ENCODE measurements around the gene TBC1D1.

Gene TBC1D1

GRCh38 chr4:38102957-38103588 is 212.2 kb downstream of the TBC1D1 start:
- H3K36me3 Mint-ChIP-seq, result peaks cover 64% of the 10 kb centered on the region
- no peak for DNase-seq
- no peak overlapping the region for H3K27ac Mint-ChIP-seq
- no peak overlapping the region for H3K4me3 Mint-ChIP-seq
- H3K4me1 Mint-ChIP-seq, result peaks cover 15% of the 10 kb centered on the region
- CTCF ChIA-PET, result no interaction called here
- H3K9me3 Mint-ChIP-seq, result no peaks in the 10 kb centered on the region
- H3K27me3 Mint-ChIP-seq, result no peaks in the 10 kb centered on the region

- peaks cover 12% of the 10 kb centered on the region for H3K4me1 Mint-ChIP-seq
- no peak for DNase-seq
- CTCF ChIA-PET, result no interaction called here
- H3K9me3 Mint-ChIP-seq, result no peaks in the 10 kb centered on the region
- H3K4me3 Mint-ChIP-seq, result no peak overlapping the region
- no peaks in the 10 kb centered on the region for H3K27me3 Mint-ChIP-seq
- peaks cover 65% of the 10 kb centered on the region for H3K36me3 Mint-ChIP-seq
- H3K27ac Mint-ChIP-seq, result no peak overlapping the region
Observed at GRCh38 chr4:38105475-38106220, 214.8 kb downstream of the TBC1D1 start.

GRCh38 chr4:38106311-38106710 is 215.4 kb downstream of the TBC1D1 start:
- Mint-ChIP-seq H3K27ac (no peak overlapping the region), H3K4me1 (peaks cover 12% of the 10 kb centered on the region), H3K36me3 (peaks cover 63% of the 10 kb centered on the region), H3K27me3 (no peaks in the 10 kb centered on the region), H3K9me3 (no peaks in the 10 kb centered on the region), H3K4me3 (no peak overlapping the region)
- DNase-seq, result no peak
- CTCF ChIA-PET, result no interaction called here

- Mint-ChIP-seq H3K9me3 (no peaks in the 10 kb centered on the region), H3K4me3 (no peak overlapping the region), H3K4me1 (peaks cover 12% of the 10 kb centered on the region), H3K36me3 (peaks cover 57% of the 10 kb centered on the region), H3K27me3 (no peaks in the 10 kb centered on the region), H3K27ac (no peak overlapping the region)
- DNase-seq, result no peak
- CTCF ChIA-PET, result no interaction called here
Observed at GRCh38 chr4:38106886-38107514, 216.1 kb downstream of the TBC1D1 start.

- peaks cover 54% of the 10 kb centered on the region for H3K36me3 Mint-ChIP-seq
- CTCF ChIA-PET, result no interaction called here
Observed at GRCh38 chr4:38107818-38108217, 216.9 kb downstream of the TBC1D1 start.

GRCh38 chr4:38109370-38109769 is 218.5 kb downstream of the TBC1D1 start:
- no peaks in the 10 kb centered on the region for H3K27me3 Mint-ChIP-seq
- H3K4me1 Mint-ChIP-seq, result peaks cover 12% of the 10 kb centered on the region
- no peak for DNase-seq
- CTCF ChIA-PET, result interaction anchor here (0.6 kb wide), 1 partner anchor 653 kb away, joined by 3 read pairs; no protein-coding TSS in a partner anchor
- no peak overlapping the region for H3K4me3 Mint-ChIP-seq
- H3K36me3 Mint-ChIP-seq, result peaks cover 40% of the 10 kb centered on the region
- no peaks in the 10 kb centered on the region for H3K9me3 Mint-ChIP-seq
- no peak overlapping the region for H3K27ac Mint-ChIP-seq

More at GRCh38 chr4:38107818-38108217, 216.9 kb downstream of the TBC1D1 start:
- H3K27ac Mint-ChIP-seq, result no peak overlapping the region
- H3K27me3 Mint-ChIP-seq, result no peaks in the 10 kb centered on the region
- H3K4me3 Mint-ChIP-seq, result no peak overlapping the region
- H3K4me1 Mint-ChIP-seq, result peaks cover 12% of the 10 kb centered on the region
- DNase-seq, result no peak
- no peaks in the 10 kb centered on the region for H3K9me3 Mint-ChIP-seq

- Mint-ChIP-seq H3K4me1 (peaks cover 12% of the 10 kb centered on the region), H3K27ac (no peak overlapping the region), H3K4me3 (no peak overlapping the region), H3K9me3 (no peaks in the 10 kb centered on the region), H3K27me3 (no peaks in the 10 kb centered on the region), H3K36me3 (peaks cover 39% of the 10 kb centered on the region)
- CTCF ChIA-PET, result interaction anchor here (0.6 kb wide), 1 partner anchor 652 kb away, joined by 3 read pairs; no protein-coding TSS in a partner anchor
- DNase-seq, result no peak
Observed at GRCh38 chr4:38109896-38110295, 219.0 kb downstream of the TBC1D1 start.

GRCh38 chr4:38111024-38111423 is 220.1 kb downstream of the TBC1D1 start:
- no peak for DNase-seq
- no peaks in the 10 kb centered on the region for H3K27me3 Mint-ChIP-seq
- no peaks in the 10 kb centered on the region for H3K9me3 Mint-ChIP-seq
- peaks cover 33% of the 10 kb centered on the region for H3K36me3 Mint-ChIP-seq
- CTCF ChIA-PET, result no interaction called here
- no peak overlapping the region for H3K27ac Mint-ChIP-seq
- peaks cover 2% of the 10 kb centered on the region for H3K4me1 Mint-ChIP-seq
- H3K4me3 Mint-ChIP-seq, result no peak overlapping the region

- Mint-ChIP-seq H3K4me1 (peaks cover 2% of the 10 kb centered on the region), H3K4me3 (no peak overlapping the region), H3K9me3 (no peaks in the 10 kb centered on the region), H3K36me3 (peaks cover 38% of the 10 kb centered on the region), H3K27me3 (no peaks in the 10 kb centered on the region), H3K27ac (no peak overlapping the region)
- CTCF ChIA-PET, result no interaction called here
- no peak for DNase-seq
Observed at GRCh38 chr4:38111717-38112116, 220.8 kb downstream of the TBC1D1 start.

- no peak overlapping the region for H3K4me3 Mint-ChIP-seq
- H3K27ac Mint-ChIP-seq, result no peak overlapping the region
- DNase-seq, result no peak
- H3K27me3 Mint-ChIP-seq, result no peaks in the 10 kb centered on the region
- no peaks in the 10 kb centered on the region for H3K9me3 Mint-ChIP-seq
- peaks cover 39% of the 10 kb centered on the region for H3K36me3 Mint-ChIP-seq
- CTCF ChIA-PET, result interaction anchor here (0.6 kb wide), 1 partner anchor 282 kb away, joined by 3 read pairs; no protein-coding TSS in a partner anchor
- no peaks in the 10 kb centered on the region for H3K4me1 Mint-ChIP-seq
Observed at GRCh38 chr4:38113132-38113531, 222.2 kb downstream of the TBC1D1 start.

GRCh38 chr4:38113551-38113950 is 222.7 kb downstream of the TBC1D1 start:
- Mint-ChIP-seq H3K27me3 (no peaks in the 10 kb centered on the region), H3K4me3 (no peak overlapping the region), H3K4me1 (no peaks in the 10 kb centered on the region), H3K27ac (no peak overlapping the region), H3K36me3 (peaks cover 40% of the 10 kb centered on the region), H3K9me3 (no peaks in the 10 kb centered on the region)
- no peak for DNase-seq
- CTCF ChIA-PET, result interaction anchor here (0.6 kb wide), 1 partner anchor 282 kb away, joined by 3 read pairs; no protein-coding TSS in a partner anchor

GRCh38 chr4:38114386-38115150 is 223.7 kb downstream of the TBC1D1 start:
- H3K27ac Mint-ChIP-seq, result no peak overlapping the region
- CTCF ChIA-PET, result interaction anchor here (0.6 kb wide), 1 partner anchor 204 kb away, joined by 3 read pairs; no protein-coding TSS in a partner anchor

GRCh38 chr4:38115601-38116000 is 224.7 kb downstream of the TBC1D1 start:
- Mint-ChIP-seq H3K36me3 (peaks cover 41% of the 10 kb centered on the region), H3K9me3 (no peaks in the 10 kb centered on the region), H3K27me3 (no peaks in the 10 kb centered on the region), H3K4me1 (no peaks in the 10 kb centered on the region), H3K27ac (no peak overlapping the region), H3K4me3 (no peak overlapping the region)
- DNase-seq, result no peak
- CTCF ChIA-PET, result no interaction called here

More at GRCh38 chr4:38114386-38115150, 223.7 kb downstream of the TBC1D1 start:
- Mint-ChIP-seq H3K9me3 (no peaks in the 10 kb centered on the region), H3K36me3 (peaks cover 41% of the 10 kb centered on the region), H3K4me3 (no peak overlapping the region), H3K4me1 (no peaks in the 10 kb centered on the region), H3K27me3 (no peaks in the 10 kb centered on the region)
- no peak for DNase-seq

GRCh38 chr4:38117591-38117990 is 226.7 kb downstream of the TBC1D1 start:
- no peaks in the 10 kb centered on the region for H3K27me3 Mint-ChIP-seq
- no peak for DNase-seq
- H3K36me3 Mint-ChIP-seq, result peaks cover 56% of the 10 kb centered on the region
- H3K27ac Mint-ChIP-seq, result peak overlapping the region; percentile 6
- CTCF ChIA-PET, result no interaction called here
- no peaks in the 10 kb centered on the region for H3K9me3 Mint-ChIP-seq
- no peak overlapping the region for H3K4me3 Mint-ChIP-seq
- peaks cover 3% of the 10 kb centered on the region for H3K4me1 Mint-ChIP-seq

Measured in activated naive CD4-positive, alpha-beta T cell treated with anti-CD3 and anti-CD28 coated beads, Interleukin-2, amount 10 ng/mL, durations not matched to agents 7 days and 5 days (primary cell).